Activated CD4-positive, alpha-beta T cell treated with anti-CD3 and anti-CD28 coated beads, Interleukin-2, amount 50 U/mL, for 16 hours (primary cell): ENCODE measurements around the gene SHISA2.
A peak's percentile ranks its signal among the peaks of the same experiment; 100 is the strongest.
"Not testable (repeated sequence)": the region's sequence is repeated elsewhere in the genome, so short reads cannot be mapped to it uniquely, and the experiment has no call there.

Experiments used
- DNase-seq: peaks from one replicate; pipeline ENCODE4 v3.0.0-alpha.2; 2020

The SHISA2 gene

DNA sequence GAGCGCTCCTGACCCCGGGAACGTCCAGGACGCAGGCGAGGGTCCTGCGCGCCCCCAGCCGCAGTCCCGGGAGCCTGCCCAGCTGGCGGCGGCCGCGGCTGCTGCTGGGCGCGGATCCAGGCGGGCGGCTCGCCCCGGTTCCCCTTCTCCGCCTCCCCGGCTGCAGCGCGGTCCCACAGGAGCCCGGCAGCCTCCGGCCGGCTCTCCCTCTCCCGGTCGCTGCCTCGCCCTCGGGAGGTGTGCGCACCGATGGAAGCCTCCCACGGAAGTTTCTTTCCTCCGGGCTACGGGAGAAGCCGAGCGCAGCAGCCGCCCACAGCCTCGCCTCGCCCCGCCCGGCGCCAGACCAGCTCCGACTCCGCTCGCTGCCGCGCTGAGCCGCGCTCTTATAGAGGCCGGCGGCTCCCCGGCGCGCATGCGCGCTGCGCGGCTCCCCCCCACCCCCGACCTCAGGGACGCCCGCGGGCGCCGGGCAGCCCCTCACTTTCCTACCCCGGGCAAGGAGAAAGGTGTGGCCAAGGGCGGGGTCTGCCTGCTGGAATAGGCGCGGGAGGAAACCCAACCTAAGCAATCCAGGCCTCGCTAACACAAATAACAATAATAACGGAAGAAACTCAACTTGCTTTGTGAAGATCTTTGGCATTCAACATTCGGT, at the start of gene SHISA2:
Gene SHISA2, minus strand, starts transcription at position 360 of the 655 bp plus-strand sequence. CDS start 1,041 bp downstream, outside the sequence.
- DNase-seq = peak; percentile 22

DNA sequence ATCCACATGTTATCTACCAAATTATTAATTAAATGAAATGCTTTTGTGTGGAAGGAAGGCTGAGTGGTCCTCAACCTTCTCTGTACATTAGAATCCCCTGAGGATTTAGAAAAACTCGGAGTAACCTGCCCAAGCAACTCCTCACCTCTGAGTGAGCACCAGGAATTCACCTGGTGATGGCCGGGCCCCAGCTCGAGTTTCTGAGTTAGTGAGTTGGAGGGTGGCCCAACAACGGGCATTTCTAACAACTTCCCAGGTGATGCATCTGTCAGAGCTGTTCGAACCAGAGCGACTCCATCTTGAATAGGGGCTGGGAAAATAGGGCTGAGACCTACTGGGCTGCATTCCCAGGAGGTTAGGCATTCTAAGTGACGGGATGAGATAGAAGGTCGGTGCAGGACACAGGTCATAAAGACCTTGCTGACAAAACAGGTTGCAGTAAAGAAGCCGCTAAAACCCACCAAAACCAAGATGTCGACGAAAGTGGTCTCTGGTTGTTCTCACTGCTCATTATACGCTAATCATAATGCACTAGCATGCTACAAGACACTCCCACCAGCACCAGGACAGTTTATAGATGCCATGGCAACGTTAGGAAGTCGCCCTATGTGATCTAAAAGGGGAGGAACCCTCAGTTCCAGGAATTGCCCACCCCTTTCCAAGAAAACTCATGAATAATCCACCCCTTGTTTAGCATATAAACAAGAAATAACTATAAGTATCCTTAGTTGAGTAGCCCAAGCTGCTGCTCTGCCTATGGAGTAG, 44.2 kb upstream of the SHISA2 start:
- DNase-seq = no peak

DNA sequence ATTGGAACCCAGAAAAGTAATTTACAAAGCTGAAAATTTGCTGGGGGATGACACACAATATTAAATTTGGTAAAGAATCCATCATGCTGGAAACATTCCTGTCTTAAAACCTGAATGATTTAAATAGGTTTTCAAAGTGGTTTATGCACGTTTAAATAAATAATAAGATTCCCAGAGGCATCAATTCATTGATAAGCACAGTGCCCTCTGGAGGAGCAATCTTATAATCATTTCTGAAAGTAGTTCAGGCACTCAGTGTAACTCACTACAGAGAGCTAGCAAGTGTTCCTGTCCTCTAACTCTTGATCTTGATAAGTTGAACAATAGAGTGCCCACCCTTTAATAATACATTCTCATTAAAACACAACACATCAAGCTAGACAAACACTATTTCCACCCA, 43.5 kb upstream of the SHISA2 start:
- DNase-seq = no peak

DNA sequence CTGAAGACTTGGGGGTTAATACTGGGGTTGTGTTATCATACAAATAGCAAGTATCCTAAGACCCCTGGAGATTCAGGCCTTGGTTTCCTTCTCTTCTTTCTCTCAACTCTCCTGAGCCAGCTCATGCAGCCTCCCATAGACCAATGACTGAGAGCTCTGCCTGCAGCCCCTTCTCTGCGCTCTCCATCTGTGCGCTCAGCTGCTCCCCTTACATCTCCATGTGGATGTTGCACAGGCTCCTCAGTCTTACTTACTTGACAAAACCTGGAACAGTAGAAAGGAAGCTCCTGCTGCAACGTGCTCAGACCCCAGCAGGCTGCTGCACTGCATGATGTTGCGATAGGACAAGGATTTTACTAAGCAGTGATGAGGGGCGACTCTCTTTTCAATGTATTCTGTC, 25.0 kb upstream of the SHISA2 start:
- not testable (repeated sequence) for DNase-seq

DNA sequence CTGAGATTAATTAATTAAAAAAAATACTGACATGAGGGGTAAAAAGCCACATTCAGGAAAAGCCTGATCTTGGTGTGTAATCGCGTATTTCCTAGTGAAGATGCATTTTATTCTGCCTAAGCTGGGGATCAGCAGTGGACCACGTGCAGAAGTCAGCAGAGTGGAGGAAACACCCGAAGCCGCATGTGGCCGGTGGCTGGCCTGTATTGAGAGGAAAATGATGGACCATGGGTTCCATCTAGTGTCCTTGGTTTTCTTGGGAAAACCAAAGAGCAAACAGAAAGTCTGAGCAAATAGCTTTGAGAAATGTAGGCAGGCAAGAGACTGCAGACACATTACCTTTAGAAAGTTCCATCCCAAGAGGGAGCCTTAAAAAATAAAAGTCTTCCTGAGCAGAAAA, 23.7 kb upstream of the SHISA2 start:
- no peak for DNase-seq

DNA sequence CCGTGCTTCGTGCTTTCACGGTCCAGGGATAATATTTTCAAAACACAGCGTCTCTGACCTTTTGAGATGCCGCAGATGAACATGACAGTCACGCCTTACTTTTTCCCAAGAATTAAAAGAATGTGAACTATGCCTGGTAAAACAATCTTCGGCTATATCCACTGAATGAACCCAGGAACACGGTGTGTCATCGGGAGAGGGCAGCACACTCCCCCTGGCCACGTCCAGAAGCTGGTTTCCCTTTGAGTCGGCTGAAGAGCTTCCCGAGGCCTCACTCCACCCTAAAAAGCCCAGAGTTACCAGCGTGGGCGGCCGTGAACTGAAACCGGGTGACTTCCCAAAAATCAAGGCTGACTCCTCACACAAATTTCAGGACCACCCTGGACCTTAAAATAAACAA, 22.9 kb upstream of the SHISA2 start:
- DNase-seq = no peak

DNA sequence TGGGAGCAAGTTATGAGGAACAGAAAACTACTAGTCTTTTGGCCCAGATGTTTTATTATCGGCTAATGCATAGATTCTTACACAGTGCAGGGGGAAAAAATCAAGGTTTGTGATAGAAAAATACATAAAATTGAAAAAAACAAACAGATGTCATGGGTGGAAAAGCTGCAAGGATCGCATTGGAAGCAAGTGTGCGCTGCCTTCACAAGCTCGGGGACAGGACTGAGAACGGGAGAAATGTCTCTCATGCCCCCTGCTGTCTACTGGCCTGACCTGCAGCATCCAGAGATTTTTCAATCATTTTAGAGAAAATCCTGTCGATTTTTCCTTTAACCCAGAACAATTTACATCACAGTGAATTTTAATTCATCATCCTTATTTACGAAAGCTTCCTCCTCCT, 20.5 kb upstream of the SHISA2 start:
- DNase-seq = not testable (repeated sequence)

DNA sequence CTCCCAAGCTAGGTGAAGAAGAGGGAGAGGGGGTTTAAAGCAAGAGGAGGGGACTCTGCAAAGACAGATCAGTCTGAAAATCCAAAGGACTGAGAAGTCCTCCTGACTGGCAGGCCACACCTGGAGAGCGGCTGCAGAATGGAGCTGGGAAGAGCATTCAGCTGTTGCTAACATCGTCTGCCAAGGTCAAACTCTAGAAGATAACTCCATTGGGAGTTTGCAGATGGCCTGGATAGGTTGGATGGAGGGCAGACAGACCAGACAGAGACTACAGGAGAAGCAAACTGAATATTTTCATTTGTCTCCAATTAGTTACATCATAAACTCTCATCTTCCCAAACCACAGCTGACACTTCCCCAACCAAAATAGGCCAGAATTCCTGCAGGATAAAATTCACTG, 19.9 kb upstream of the SHISA2 start:
- no peak for DNase-seq

DNA sequence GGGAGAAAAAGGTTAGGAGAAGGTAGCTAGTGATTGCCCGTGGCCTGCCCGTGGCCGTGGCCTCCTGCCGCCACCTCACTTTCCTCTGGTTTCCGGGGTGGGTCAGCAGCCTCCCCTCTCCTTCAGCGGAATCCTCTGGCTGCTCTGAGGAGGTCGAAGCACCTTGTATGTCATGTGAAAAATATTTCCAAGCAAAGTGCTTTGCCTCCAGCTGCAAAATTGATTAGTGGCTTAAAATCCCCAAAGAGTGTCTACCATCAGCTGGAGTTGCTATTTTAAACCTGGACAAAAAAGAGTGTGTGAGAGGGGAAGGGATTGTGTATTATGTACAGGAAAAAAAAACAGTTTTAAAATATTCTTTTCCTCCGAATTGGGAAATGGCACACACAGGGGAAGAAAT, 17.8 kb upstream of the SHISA2 start:
- not testable (repeated sequence) for DNase-seq

DNA sequence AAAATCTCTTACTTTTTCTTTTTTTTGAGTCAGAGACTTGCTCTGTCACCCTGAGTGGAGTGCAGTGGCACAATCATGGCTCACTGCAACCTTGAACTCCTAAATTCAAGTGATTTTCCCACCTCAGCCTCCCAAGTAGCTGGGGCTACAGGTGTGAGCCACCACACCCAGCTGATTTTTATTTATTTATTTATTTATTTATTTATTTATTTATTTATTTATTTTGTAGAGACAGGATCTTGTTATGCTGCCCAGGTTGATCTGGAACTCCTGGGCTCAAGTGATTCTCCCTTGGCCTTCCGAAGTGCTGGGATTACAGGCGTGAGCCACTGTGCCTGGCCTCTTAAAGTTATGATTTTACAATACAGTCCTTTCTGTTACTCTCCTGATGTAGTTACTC, 16.6 kb upstream of the SHISA2 start:
- not testable (repeated sequence) for DNase-seq

DNA sequence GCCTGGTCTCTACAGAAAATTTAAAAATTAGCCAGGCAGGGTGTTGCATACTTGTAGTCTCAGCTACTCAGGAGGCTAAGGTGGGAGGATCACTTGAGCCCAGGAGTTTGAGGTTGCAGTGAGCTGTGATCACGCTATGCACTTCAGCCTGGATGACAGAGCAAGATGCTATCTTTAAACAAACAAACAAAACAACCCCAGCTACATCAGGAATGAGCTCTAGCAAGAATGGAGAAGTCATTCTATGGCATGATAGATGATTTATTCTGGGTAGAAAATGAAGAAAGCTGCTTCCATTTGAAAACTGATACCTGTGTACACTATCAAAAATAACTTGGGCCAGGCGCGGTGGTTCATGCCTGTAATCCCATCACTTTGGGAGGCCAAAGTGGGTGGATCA, 15.8 kb upstream of the SHISA2 start:
- no peak for DNase-seq

DNA sequence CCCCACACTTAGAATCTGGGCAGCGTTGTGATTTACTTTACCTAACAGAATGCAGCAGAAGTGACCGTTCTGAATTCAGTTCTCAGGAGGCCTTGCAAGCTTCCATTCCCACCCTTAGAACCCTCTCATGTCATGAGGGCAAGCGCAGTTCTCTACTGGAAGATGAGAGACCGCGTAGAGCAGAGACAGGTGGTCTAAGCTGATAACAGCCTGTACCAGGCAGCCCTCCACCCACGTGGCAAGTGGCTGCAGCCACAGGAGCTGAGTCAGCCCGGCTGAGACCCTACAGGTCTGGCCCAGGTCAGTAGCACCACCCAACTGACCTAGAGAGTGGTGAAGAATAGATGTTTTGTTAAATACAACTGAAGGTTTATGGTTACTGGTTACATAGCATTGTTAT, 14.7 kb upstream of the SHISA2 start:
- not testable (repeated sequence) for DNase-seq

DNA sequence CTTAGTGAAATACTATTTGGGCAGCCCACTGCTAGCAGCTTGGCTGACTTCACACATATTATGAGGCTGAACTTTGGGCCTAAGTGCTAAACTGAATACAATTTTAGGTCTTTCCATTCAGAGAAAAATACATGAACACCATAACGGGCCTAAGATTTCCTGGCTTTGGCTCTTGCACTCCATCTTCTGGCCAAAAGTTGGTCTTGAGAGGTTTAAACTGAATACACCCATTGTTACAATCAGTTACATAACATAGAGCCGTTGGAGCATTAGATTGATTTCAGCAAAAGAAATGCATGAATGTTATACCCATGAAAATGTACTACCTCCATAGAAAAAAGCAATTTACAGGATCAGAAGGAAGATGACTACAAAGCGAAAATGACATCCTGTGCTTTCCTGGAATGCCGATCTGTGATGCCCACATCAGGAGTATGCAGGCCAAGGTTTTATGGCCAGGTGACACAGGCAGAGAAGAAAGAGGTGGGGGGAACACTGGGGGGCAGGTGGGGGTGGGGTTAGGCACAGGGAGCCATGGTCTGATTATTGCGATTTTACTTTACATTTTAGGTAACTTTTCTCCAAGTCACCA, 11.1 kb upstream of the SHISA2 start:
- peak; percentile 44 for DNase-seq

DNA sequence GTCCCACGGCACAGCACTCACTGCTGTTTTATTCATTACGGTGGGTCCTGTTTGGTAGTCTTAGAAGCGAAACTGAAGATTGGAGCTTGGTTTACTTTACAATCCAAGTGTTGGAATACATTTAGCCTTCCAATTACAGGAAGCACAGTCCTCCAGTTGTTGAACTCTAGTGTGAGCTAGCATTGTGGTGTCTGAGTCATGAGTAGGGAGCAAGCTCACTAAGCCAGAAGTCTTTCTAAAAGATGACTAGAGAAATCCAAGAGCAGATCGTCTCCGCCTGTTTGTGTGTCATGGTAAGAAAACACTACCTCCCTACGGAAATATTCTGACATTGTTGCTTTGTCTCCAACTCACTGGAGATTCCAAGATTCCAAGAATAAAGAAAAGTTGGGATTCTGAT, 10.1 kb upstream of the SHISA2 start:
- no peak for DNase-seq

DNA sequence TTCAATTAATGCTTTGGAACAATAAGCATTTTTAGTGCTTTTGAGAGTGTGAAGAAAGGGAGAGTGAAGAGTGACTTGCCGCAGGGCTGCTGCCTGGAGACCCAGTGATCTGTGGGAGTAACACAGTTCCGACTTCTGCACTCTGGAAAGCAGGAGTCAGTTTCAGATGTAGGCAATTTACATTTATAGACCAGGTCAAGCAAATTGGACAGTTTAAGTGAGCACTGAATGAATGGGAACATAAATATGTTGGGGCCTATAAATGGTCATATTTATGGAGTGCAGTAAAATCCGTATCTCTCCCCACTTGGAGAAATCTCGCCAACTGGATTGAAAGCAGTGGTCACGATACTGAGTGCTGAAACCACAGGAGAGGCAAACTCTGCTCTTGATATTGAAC, 9.4 kb upstream of the SHISA2 start:
- no peak for DNase-seq

DNA sequence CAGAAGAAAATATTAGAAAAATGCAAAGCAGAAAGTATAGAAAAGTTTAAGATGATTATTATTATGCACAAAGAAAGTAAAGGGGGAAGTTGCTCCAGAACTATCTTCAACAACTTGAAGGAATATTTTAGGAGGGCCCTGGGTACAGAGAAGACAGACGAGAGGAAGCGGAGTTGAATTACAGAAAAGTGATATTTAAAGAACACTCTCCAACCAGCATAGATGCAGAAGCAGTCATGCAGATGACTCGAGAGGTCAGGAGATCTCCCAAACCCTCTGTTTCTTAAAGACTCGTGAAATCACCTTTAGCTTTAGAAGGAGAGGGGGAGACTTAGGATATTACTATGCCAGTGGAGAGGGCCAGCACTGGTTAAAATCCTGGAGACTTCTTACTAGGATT, 8.5 kb upstream of the SHISA2 start:
- no peak for DNase-seq

DNA sequence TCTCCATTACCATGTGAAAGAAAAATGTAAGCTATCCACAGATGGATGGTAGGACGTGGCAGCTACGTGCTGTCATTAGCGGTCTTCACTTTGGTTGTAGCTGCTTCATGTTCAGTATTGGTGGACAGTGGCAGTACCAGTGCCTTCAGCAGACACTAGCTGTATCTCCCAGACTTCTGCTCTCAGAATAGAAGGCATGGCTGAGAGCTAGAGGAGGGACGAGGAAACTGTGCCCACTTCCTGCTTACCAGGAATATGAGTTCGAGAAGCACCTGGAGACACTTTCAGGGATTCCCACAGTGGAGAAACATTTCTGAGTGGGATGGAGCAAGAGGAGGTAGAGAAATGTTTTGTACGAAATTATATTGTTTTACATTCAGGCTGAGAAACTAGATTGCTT, 6.9 kb upstream of the SHISA2 start:
- no peak for DNase-seq

DNA sequence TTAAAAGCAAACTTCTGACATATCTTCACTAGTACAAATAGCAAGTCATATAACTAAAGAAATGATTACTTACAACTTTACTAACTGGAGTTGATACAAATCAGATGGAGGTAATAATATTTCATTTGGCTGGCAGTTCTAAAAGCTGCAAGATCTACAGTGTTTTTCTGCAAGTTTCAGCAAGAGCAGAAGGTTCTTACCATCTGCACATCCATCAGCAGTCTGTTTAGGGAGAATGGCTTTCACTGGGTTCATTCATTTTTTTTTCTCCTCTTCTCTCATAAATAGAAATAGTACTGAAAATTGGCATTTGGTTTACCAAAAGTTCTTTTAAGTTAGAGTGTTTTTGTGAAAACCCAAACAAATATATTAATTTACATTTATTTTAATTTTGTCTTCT, 3.1 kb upstream of the SHISA2 start:
- no peak for DNase-seq

DNA sequence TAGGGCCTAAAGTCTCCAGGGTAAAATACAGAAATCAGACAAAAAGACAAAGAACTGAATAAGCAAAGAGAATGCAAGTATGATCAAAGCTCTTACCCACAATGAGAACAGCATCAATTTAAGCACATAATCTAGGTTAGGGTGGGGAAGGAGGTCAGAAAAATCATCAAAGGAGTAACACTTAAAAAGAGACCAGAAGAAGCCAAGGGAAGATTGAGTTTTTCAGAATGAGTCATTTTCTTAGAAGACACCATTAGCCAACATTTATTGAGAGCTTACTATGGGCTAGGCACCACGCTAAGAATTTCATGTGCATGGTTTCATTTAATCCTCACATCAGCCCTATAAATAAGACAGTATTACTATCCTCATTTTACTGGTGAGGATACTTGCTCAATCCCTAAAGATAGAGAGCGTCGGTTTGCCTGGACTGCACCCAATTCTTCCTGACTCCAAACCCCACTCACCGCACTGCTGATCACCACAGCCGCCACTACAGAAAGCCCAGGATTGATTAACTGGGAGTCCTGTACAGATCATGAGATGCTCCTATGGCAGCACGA, 1.7 kb upstream of the SHISA2 start:
- DNase-seq = peak; percentile 30

DNA sequence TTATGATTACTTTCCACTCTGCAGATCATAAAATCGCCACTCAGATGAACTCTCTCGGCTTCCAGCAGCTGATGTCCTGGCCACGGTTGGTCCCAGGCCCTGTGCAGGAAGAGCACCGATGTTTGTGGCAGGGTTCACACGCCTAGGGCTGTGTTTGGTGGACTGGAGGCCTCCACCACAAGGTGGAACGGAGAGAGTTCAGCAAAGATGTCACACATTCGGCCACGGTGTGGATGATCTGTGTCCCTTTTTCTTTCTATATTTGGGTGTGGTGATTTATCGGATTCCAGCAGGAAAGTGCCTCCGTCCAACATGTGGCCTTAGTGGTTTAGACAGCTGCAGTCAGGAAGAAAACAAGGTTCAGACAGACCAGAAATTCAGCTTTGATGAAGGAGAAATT, 521 bp upstream of the SHISA2 start:
- no peak for DNase-seq

DNA sequence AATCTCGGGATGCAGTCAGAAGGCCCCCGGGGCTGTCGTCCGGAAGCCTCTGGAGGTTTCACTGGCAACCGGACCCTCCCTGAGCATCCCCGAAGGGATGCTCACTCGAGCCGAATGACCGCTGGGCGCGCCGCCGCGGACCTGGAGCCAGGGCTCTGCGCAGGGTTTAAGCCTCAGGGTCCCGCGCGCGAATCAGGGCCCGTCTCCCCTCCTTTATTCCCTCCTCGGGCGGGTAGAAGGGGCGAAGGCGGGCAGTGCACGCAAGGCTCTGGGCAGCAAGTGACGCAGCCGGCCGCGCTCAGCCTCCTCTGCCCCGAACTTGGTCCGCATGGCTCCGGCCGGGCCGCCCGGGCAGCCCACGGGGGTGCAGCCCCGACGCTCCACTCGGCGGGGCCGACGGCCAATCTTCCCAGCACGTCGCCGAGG, 572 bp downstream of the SHISA2 start:
- DNase-seq = no peak

DNA sequence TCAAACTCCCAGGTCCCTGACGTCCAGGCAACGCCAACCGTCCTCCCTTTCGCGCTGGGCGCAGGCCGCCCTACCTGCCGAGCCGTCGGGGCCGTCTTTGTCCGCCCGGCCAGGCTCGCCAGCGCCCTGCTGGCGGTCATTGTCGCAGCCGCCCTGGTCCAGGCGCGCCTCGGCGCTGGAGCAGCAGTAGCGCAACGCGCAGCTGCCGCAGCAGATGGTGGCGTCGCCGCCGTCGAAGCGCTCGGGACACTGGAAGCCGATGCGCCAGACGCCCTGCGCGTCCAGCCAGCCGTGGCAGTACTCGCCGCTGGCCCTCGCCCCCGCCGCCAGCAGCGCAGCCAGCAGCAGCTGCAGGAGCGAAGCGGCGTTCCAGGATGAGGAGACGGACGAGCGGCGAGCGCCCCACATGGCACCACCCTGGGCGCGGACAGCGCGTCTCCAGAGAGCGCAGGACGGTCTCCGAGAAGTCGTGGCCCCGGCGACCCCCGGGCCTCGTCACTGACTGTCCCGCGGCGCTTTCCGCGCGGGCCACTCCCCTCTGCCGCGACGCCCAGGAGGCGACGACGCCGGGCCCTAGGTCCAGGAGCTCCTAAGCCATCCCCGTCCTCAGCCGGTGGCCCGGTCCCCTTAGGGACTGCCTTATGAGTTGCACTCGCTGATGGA, 1.1 kb downstream of the SHISA2 start:
- DNase-seq = no peak

DNA sequence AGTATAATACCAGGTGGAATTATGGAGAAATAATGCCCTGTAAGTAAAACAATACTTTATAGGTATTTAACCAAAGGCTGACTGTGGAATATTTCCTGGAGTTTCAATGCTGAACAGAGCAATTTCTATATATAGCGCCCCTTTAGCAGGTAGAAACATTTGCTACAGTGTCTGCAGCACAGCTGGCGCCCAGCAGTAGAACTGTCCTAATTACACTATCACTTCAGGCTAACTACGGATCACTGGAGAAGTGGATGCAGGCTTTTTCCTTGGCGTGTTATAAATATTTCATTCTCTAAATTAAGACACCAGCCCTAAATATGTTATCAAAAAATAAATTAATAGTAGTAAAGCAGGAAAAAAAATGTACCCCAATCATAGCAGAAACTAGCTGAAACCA, 3.1 kb downstream of the SHISA2 start:
- no peak for DNase-seq
